CD14-positive monocyte (primary cell): ENCODE measurements around the gene CTNNAL1. TPM values are rescaled to one million over a fixed set of nuclear protein-coding genes. Genes with fewer than 3 reads are reported as not detected.

ENCODE experiments used
- DNase-seq, 3 donors: peaks; one replicate each; pipeline ENCODE4 v3.0.0-alpha.2; 2011 to 2022
- H2AFZ ChIP-seq: 2 replicates; pipeline ENCODE4 v1.6.0; 2012; ENCODE audit warnings: mild to moderate bottlenecking, low read depth, low read length, inconsistent platforms; ENCODE audit not compliant: insufficient read depth, poor library complexity, severe bottlenecking
- H3K27ac ChIP-seq, 2 donors: 1 replicate in 1 of 2; 2 replicates in 1 of 2; pipeline ENCODE4 v1.5.1; 2012 to 2013; ENCODE audit warnings: low read length in 2 of 2, control low read depth in 1 of 2, inconsistent platforms in 1 of 2, low read depth in 1 of 2, mild to moderate bottlenecking in 1 of 2
- H3K27me3 ChIP-seq, 2 donors: one replicate each; pipeline versions ENCODE4 v1.6.0 to v1.6.1; 2011 to 2013; ENCODE audit warnings: low read length in 2 of 2; ENCODE audit not compliant: control insufficient read depth in 2 of 2, insufficient read depth in 2 of 2
- H3K36me3 ChIP-seq, 2 donors: replicated peaks in 1 of 2; 1 replicate in 1 of 2; 2 replicates in 1 of 2; pipeline versions ENCODE4 v1.5.1 to v1.6.1; 2012 to 2013; ENCODE audit warnings: low read length in 2 of 2, control low read depth in 1 of 2, inconsistent platforms in 1 of 2, mild to moderate bottlenecking in 1 of 2; ENCODE audit not compliant: insufficient read depth in 2 of 2, control insufficient read depth in 1 of 2
- H3K4me1 ChIP-seq, 2 donors: 1 replicate in 1 of 2; 2 replicates in 1 of 2; pipeline versions ENCODE4 v1.5.1 to v1.6.1; 2012 to 2013; ENCODE audit warnings: low read length in 2 of 2, control low read depth in 1 of 2, inconsistent platforms in 1 of 2, mild to moderate bottlenecking in 1 of 2, moderate library complexity in 1 of 2; ENCODE audit not compliant: insufficient read depth in 2 of 2, control insufficient read depth in 1 of 2
- H3K4me2 ChIP-seq: replicated peaks from 2 replicates; pipeline ENCODE3; 2012; ENCODE audit warnings: low read length, moderate library complexity, mild to moderate bottlenecking; ENCODE audit not compliant: poor library complexity, severe bottlenecking; ENCODE audit errors: extremely low read depth
- H3K4me3 ChIP-seq, 3 experiments: fragments of 200-600 bp in 1 of 3; sonication (generic) in 1 of 3; replicated peaks in 1 of 3; 1 replicate in 2 of 3; 2 replicates in 1 of 3; pipeline ENCODE4 v1.5.1; 2011 to 2013; ENCODE audit warnings: low read length in 3 of 3, mild to moderate bottlenecking in 3 of 3, control low read depth in 2 of 3, low read depth in 2 of 3, inconsistent platforms in 1 of 3, moderate library complexity in 1 of 3
- H3K79me2 ChIP-seq: 2 replicates; pipeline ENCODE4 v1.6.0; 2012; ENCODE audit warnings: mild to moderate bottlenecking, control low read depth, inconsistent platforms, low read length, moderate library complexity; ENCODE audit not compliant: insufficient read depth
- H3K9ac ChIP-seq: 2 replicates; pipeline ENCODE4 v1.6.0; 2017; ENCODE audit warnings: low read length, mild to moderate bottlenecking; ENCODE audit not compliant: insufficient read depth, poor library complexity, severe bottlenecking
- H3K9me3 ChIP-seq, 2 donors: replicated peaks in 1 of 2; 1 replicate in 1 of 2; 2 replicates in 1 of 2; pipeline versions ENCODE4 v1.5.1 to v1.6.1; 2012 to 2013; ENCODE audit warnings: low read length in 2 of 2, control low read depth in 1 of 2; ENCODE audit not compliant: control insufficient read depth in 1 of 2, insufficient read depth in 1 of 2
- H4K20me1 ChIP-seq: 2 replicates; pipeline ENCODE4 v1.6.0; 2012; ENCODE audit warnings: mild to moderate bottlenecking, low read length, control low read depth, moderate library complexity; ENCODE audit not compliant: insufficient read depth
- H3K27ac Mint-ChIP-seq, 7 donors: one replicate each; pipeline ENCODE4 v1.8.0; 2020; ENCODE audit warnings: mild to moderate bottlenecking in 7 of 7, mixed read lengths in 7 of 7, moderate library complexity in 6 of 7, inconsistent platforms in 2 of 7
- H3K27me3 Mint-ChIP-seq, 3 donors: one replicate each; pipeline ENCODE4 v1.8.0; 2021 to 2022; ENCODE audit warnings: low read depth in 3 of 3, mild to moderate bottlenecking in 3 of 3, mixed read lengths in 3 of 3, moderate library complexity in 3 of 3, inconsistent platforms in 1 of 3
- H3K36me3 Mint-ChIP-seq, 2 donors: one replicate each; pipeline ENCODE4 v1.8.0; 2020; ENCODE audit warnings: mixed read lengths in 2 of 2, inconsistent platforms in 1 of 2, mild to moderate bottlenecking in 1 of 2
- H3K4me1 Mint-ChIP-seq: one replicate; pipeline ENCODE4 v1.8.0; 2020; ENCODE audit warnings: mild to moderate bottlenecking, mixed read lengths
- H3K4me3 Mint-ChIP-seq, 2 donors: one replicate each; pipeline ENCODE4 v1.8.0; 2020; ENCODE audit warnings: mild to moderate bottlenecking in 2 of 2, mixed read lengths in 2 of 2, moderate library complexity in 1 of 2
- H3K9me3 Mint-ChIP-seq, 7 donors: one replicate each; pipeline ENCODE4 v1.8.0; 2020 to 2022; ENCODE audit warnings: mixed read lengths in 7 of 7, mild to moderate bottlenecking in 6 of 7, moderate library complexity in 6 of 7, inconsistent platforms in 2 of 7
- WGBS: methylation state at CpG from one replicate; pipeline ENCODE4 v1.1.5; 2013; ENCODE audit warnings: missing lambda C conversion rate; ENCODE audit not compliant: insufficient coverage; 5-methylcytosine and 5-hydroxymethylcytosine counted together
- intact Hi-C, 2 donors: fragments of 100-400 bp; cut with micrococcal nuclease; formaldehyde crosslinking; loops; one replicate each; pipeline versions ENCODE4 v1.15.0 to v1.15.1; 2023
- polyA plus RNA-seq, 3 donors: library from polyadenylated mRNA; depleted of rRNA in 1 of 3; unstranded in 2 of 3; stranded (reverse) in 1 of 3; fragments of 300-500 nt in 2 of 3; fragments of >200 nt in 1 of 3; fragmentation: Illumina TruSeq in 2 of 3; gene quantifications; 1 replicate in 2 of 3; 2 replicates in 1 of 3; pipeline ENCODE4 v1.2.3, GENCODE V29; 2012 to 2021
- TF ChIP-seq, protein P1 (sequence below): fragments of 200-600 bp; IDR thresholded peaks from one replicate; pipeline ENCODE4 v1.8.0; 2022; ENCODE audit warnings: antibody characterized with exemption, mild to moderate bottlenecking

CTNNAL1 gene
- polyA plus RNA-seq, 3 donors, result 0.10 to 0.39 (median 0.25) TPM

DNA sequence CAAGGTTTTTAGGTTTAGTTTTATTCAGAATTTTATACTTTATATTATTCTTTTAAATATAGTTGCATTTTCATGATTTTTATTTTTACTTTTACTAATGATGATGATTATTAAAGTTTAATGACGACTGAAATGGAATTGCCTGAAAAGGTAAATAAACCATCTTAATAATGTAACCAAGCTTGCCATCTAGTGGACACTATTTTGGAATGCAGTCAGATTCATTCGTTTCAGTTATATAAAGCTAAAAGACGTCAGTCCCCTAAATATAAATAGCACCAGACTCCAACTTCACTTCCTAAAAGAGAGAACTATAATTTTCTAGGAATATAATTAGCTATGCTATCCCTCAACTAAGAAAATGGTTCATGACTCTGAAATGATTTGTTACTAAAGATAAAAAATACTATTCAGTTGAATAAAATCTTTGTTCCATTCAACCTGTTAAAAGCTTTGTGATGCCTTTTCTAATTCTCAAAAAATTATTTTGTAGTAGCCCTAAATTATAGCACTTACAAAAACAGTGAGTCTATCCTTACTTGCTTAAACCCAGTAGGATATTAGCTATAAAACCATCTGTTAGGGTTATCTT lies 59.2 kb downstream of the CTNNAL1 start:
- no peak overlapping the region for H3K4me3 Mint-ChIP-seq
- TF ChIP-seq, protein P1, sequence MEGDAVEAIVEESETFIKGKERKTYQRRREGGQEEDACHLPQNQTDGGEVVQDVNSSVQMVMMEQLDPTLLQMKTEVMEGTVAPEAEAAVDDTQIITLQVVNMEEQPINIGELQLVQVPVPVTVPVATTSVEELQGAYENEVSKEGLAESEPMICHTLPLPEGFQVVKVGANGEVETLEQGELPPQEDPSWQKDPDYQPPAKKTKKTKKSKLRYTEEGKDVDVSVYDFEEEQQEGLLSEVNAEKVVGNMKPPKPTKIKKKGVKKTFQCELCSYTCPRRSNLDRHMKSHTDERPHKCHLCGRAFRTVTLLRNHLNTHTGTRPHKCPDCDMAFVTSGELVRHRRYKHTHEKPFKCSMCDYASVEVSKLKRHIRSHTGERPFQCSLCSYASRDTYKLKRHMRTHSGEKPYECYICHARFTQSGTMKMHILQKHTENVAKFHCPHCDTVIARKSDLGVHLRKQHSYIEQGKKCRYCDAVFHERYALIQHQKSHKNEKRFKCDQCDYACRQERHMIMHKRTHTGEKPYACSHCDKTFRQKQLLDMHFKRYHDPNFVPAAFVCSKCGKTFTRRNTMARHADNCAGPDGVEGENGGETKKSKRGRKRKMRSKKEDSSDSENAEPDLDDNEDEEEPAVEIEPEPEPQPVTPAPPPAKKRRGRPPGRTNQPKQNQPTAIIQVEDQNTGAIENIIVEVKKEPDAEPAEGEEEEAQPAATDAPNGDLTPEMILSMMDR, result peak; percentile 79
- Histone ChIP-seq H3K79me2 (no peaks in the 10 kb centered on the region), H3K4me3 (no peak overlapping the region), H3K36me3 (no peaks in the 10 kb centered on the region), H3K9ac (no peak overlapping the region), H3K27ac (no peak overlapping the region), H4K20me1 (no peaks in the 10 kb centered on the region), H2AFZ (no peak overlapping the region), H3K4me1 (no peaks in the 10 kb centered on the region), H3K4me2 (no peak overlapping the region), H3K9me3 (no peaks in the 10 kb centered on the region), H3K27me3 (no peaks in the 10 kb centered on the region)
- H3K36me3 Mint-ChIP-seq, result peaks cover 0 to 3% of the 10 kb centered on the region in 2 donors
- intact Hi-C loops, result loop anchor here in 1 of 2 donors (5.0 kb wide), 1 partner anchor 1532 kb away; no protein-coding TSS in a partner anchor
- H3K4me1 Mint-ChIP-seq, result no peaks in the 10 kb centered on the region
- no peak overlapping the region for H3K27ac Mint-ChIP-seq
- peak in 2 of 3 donors; percentile 20 to 46 for DNase-seq
- H3K27me3 Mint-ChIP-seq, result no peaks in the 10 kb centered on the region
- no peaks in the 10 kb centered on the region for H3K9me3 Mint-ChIP-seq
- no CpG with 5 or more reads among the region's 3 CpGs for WGBS

- intact Hi-C loops, result loop anchor here in 1 of 2 donors (5.0 kb wide), 1 partner anchor 1529 kb away; no protein-coding TSS in a partner anchor
- H2AFZ ChIP-seq, result no peak overlapping the region
- TF ChIP-seq, protein P1, result no peak
- no peaks in the 10 kb centered on the region for H3K9me3 ChIP-seq
- WGBS, result no CpG with 5 or more reads among the region's 2 CpGs
- H3K9me3 Mint-ChIP-seq, result no peaks in the 10 kb centered on the region
- H3K36me3 ChIP-seq, result no peaks in the 10 kb centered on the region
- no peak overlapping the region for H3K4me2 ChIP-seq
- H3K4me3 ChIP-seq, result no peak overlapping the region
- H3K27ac Mint-ChIP-seq, result no peak overlapping the region
- H3K27me3 ChIP-seq, result no peaks in the 10 kb centered on the region
- no peak overlapping the region for H3K9ac ChIP-seq
- no peaks in the 10 kb centered on the region for H4K20me1 ChIP-seq
- H3K4me3 Mint-ChIP-seq, result no peak overlapping the region
- no peaks in the 10 kb centered on the region for H3K4me1 Mint-ChIP-seq
- H3K27ac ChIP-seq, result no peak overlapping the region
- peaks cover 0 to 3% of the 10 kb centered on the region in 2 donors for H3K36me3 Mint-ChIP-seq
- DNase-seq, result no peak
- no peaks in the 10 kb centered on the region for H3K27me3 Mint-ChIP-seq
- no peaks in the 10 kb centered on the region for H3K4me1 ChIP-seq
- H3K79me2 ChIP-seq, result no peaks in the 10 kb centered on the region
Measured at GRCh38 chr9:108951578-108951977, 61.7 kb downstream of the CTNNAL1 start.
